Mesenchymal stem cell (in vitro differentiated cells and primary cell): Measurements from ENCODE around the gene RIMBP2.

Source experiments
- DNase-seq: peaks from one replicate; pipeline ENCODE4 v3.0.0-alpha.2; 2013
- H2AFZ ChIP-seq: one replicate; pipeline ENCODE4 v1.6.1; 2013; ENCODE audit warnings: low read depth, mild to moderate bottlenecking, control low read depth, inconsistent platforms, low read length, moderate library complexity
- H2AK5ac ChIP-seq: 2 replicates; pipeline ENCODE4 v1.6.1; 2013; ENCODE audit warnings: low read length, moderate library complexity, mild to moderate bottlenecking, inconsistent platforms; ENCODE audit not compliant: severe bottlenecking
- H2BK120ac ChIP-seq: one replicate; pipeline ENCODE4 v1.6.1; 2013; ENCODE audit warnings: low read depth, mild to moderate bottlenecking, inconsistent platforms, low read length, moderate library complexity
- H2BK12ac ChIP-seq, 2 experiments: one replicate each; pipeline ENCODE4 v1.6.1; 2013; ENCODE audit warnings: inconsistent platforms in 2 of 2, low read length in 2 of 2, mild to moderate bottlenecking in 2 of 2, moderate library complexity in 2 of 2, control low read depth in 1 of 2
- H2BK15ac ChIP-seq: one replicate; pipeline ENCODE4 v1.6.1; 2013; ENCODE audit warnings: mild to moderate bottlenecking, low read depth, inconsistent platforms; ENCODE audit not compliant: poor library complexity, severe bottlenecking
- H2BK5ac ChIP-seq: 2 replicates; pipeline ENCODE4 v1.6.1; 2013; ENCODE audit warnings: low read depth, mild to moderate bottlenecking, low read length, control low read depth, inconsistent platforms; ENCODE audit not compliant: poor library complexity, severe bottlenecking
- H3K14ac ChIP-seq, 2 experiments: one replicate each; pipeline ENCODE4 v1.6.1; 2013; ENCODE audit warnings: inconsistent platforms in 2 of 2, low read length in 2 of 2, control low read depth in 1 of 2, mild to moderate bottlenecking in 1 of 2, moderate library complexity in 1 of 2
- H3K18ac ChIP-seq, 2 experiments: one replicate each; pipeline ENCODE4 v1.6.1; 2013; ENCODE audit warnings: inconsistent platforms in 2 of 2, low read length in 2 of 2, control low read depth in 1 of 2, low read depth in 1 of 2, mild to moderate bottlenecking in 1 of 2
- H3K23ac ChIP-seq, 2 experiments: one replicate each; pipeline ENCODE4 v1.6.1; 2013; ENCODE audit warnings: inconsistent platforms in 2 of 2, low read length in 2 of 2, mild to moderate bottlenecking in 2 of 2, moderate library complexity in 2 of 2, control low read depth in 1 of 2
- H3K27ac ChIP-seq: 2 replicates; pipeline ENCODE4 v1.5.1; 2013; ENCODE audit warnings: mild to moderate bottlenecking, moderate library complexity, low read length, control low read depth, inconsistent platforms; ENCODE audit not compliant: poor library complexity, severe bottlenecking
- H3K27me3 ChIP-seq, 2 experiments: 2 replicates each; pipeline versions ENCODE4 v1.6.1 to v1.7.0; 2013; ENCODE audit warnings: low read length in 2 of 2, mild to moderate bottlenecking in 2 of 2, moderate library complexity in 2 of 2, control low read depth in 1 of 2, inconsistent platforms in 1 of 2; ENCODE audit not compliant: control insufficient read depth in 1 of 2, insufficient read depth in 1 of 2
- H3K36me3 ChIP-seq, 2 experiments: 2 replicates each; pipeline versions ENCODE4 v1.6.1 to v1.7.0; 2013; ENCODE audit warnings: low read length in 2 of 2, control low read depth in 1 of 2, inconsistent platforms in 1 of 2, low read depth in 1 of 2, mild to moderate bottlenecking in 1 of 2; ENCODE audit not compliant: insufficient read depth in 2 of 2, control insufficient read depth in 1 of 2
- H3K4ac ChIP-seq, 2 experiments: one replicate each; pipeline ENCODE4 v1.6.1; 2013; ENCODE audit warnings: inconsistent platforms in 2 of 2, low read length in 2 of 2, mild to moderate bottlenecking in 2 of 2, moderate library complexity in 2 of 2, control low read depth in 1 of 2, low read depth in 1 of 2
- H3K4me1 ChIP-seq: 2 replicates; pipeline ENCODE4 v1.6.1; 2013; ENCODE audit warnings: low read depth, low read length, control low read depth; ENCODE audit not compliant: control insufficient read depth, insufficient read depth
- H3K4me2 ChIP-seq: 2 replicates; pipeline ENCODE4 v1.6.1; 2013; ENCODE audit warnings: low read length, mild to moderate bottlenecking, inconsistent platforms; ENCODE audit not compliant: poor library complexity, severe bottlenecking
- H3K4me3 ChIP-seq, 2 experiments: 2 replicates each; pipeline versions ENCODE4 v1.5.1 to v1.7.0; 2013; ENCODE audit warnings: low read length in 2 of 2, mild to moderate bottlenecking in 2 of 2, control low read depth in 1 of 2, low read depth in 1 of 2; ENCODE audit not compliant: insufficient read depth in 1 of 2
- H3K79me1 ChIP-seq: replicated peaks from 2 replicates; pipeline ENCODE4 v1.6.1; 2013; ENCODE audit warnings: mild to moderate bottlenecking, control low read depth, low read length, inconsistent platforms; ENCODE audit not compliant: poor library complexity, severe bottlenecking
- H3K9ac ChIP-seq: 2 replicates; pipeline ENCODE4 v1.7.0; 2013; ENCODE audit warnings: mild to moderate bottlenecking, low read length, moderate library complexity
- H3K9me3 ChIP-seq: 2 replicates; pipeline ENCODE4 v1.7.0; 2013; ENCODE audit warnings: mild to moderate bottlenecking, low read length; ENCODE audit not compliant: control insufficient read depth
- H4K8ac ChIP-seq: one replicate; pipeline ENCODE4 v1.6.1; 2013; ENCODE audit warnings: inconsistent platforms, mild to moderate bottlenecking, low read length, moderate library complexity
- H4K91ac ChIP-seq: one replicate; pipeline ENCODE4 v1.6.1; 2013; ENCODE audit warnings: mild to moderate bottlenecking, low read length, inconsistent platforms
- WGBS: methylation state at CpG from one replicate; pipeline ENCODE4 v1.1.7; 2013; ENCODE audit warnings: mixed read lengths; 5-methylcytosine and 5-hydroxymethylcytosine counted together

Gene RIMBP2

GRCh38 chr12:130664772-130665171 lies 51.3 kb downstream of the RIMBP2 start:
- Histone ChIP-seq H3K18ac (no peak overlapping the region), H4K8ac (no peak overlapping the region), H3K27me3 (no peaks in the 10 kb centered on the region), H4K91ac (no peak overlapping the region), H2AFZ (no peak overlapping the region), H2BK120ac (no peak overlapping the region), H3K4me1 (no peaks in the 10 kb centered on the region), H2BK5ac (no peak overlapping the region), H3K4ac (no peak overlapping the region), H2BK15ac (no peak overlapping the region), H3K9me3 (no peaks in the 10 kb centered on the region), H3K9ac (no peak overlapping the region), H2AK5ac (no peak overlapping the region), H3K23ac (no peak overlapping the region), H3K4me2 (no peak overlapping the region), H2BK12ac (no peak overlapping the region), H3K79me1 (no peaks in the 10 kb centered on the region), H3K14ac (no peak overlapping the region), H3K27ac (no peak overlapping the region), H3K4me3 (no peak overlapping the region), H3K36me3 (no peaks in the 10 kb centered on the region)
- WGBS: 82% methylated on average over 8 of the region's 8 CpGs
- DNase-seq: no peak

- no peak overlapping the region for H3K4ac ChIP-seq
- no peaks in the 10 kb centered on the region for H3K4me1 ChIP-seq
- no peak overlapping the region for H3K18ac ChIP-seq
- H3K23ac ChIP-seq: no peak overlapping the region
- no peak overlapping the region for H3K4me2 ChIP-seq
- H4K8ac ChIP-seq: no peak overlapping the region
- no peaks in the 10 kb centered on the region for H3K9me3 ChIP-seq
- H3K79me1 ChIP-seq: no peaks in the 10 kb centered on the region
- no peaks in the 10 kb centered on the region for H3K36me3 ChIP-seq
- H3K9ac ChIP-seq: no peak overlapping the region
- no peak overlapping the region for H2BK15ac ChIP-seq
- H2AFZ ChIP-seq: no peak overlapping the region
- no peak overlapping the region for H2BK120ac ChIP-seq
- H4K91ac ChIP-seq: no peak overlapping the region
- H3K27ac ChIP-seq: no peak overlapping the region
- no peak overlapping the region for H2AK5ac ChIP-seq
- no peak for DNase-seq
- peak overlapping the region in 1 of 2 experiments; percentile 12 for H3K4me3 ChIP-seq
- H3K27me3 ChIP-seq: no peaks in the 10 kb centered on the region
- H3K14ac ChIP-seq: no peak overlapping the region
- no peak overlapping the region for H2BK5ac ChIP-seq
- 73% methylated on average over 19 of the region's 20 CpGs for WGBS
- H2BK12ac ChIP-seq: no peak overlapping the region
These were observed 51.8 kb downstream of the RIMBP2 start for GRCh38 chr12:130664252-130664651.

- Histone ChIP-seq H2BK12ac (no peak overlapping the region), H2BK15ac (no peak overlapping the region), H2AK5ac (no peak overlapping the region), H2BK5ac (no peak overlapping the region), H3K23ac (no peak overlapping the region), H3K18ac (no peak overlapping the region), H3K4me3 (no peak overlapping the region), H3K14ac (no peak overlapping the region), H4K8ac (no peak overlapping the region), H3K4ac (no peak overlapping the region), H3K9me3 (no peaks in the 10 kb centered on the region), H3K4me1 (no peaks in the 10 kb centered on the region), H3K4me2 (no peak overlapping the region), H3K9ac (no peak overlapping the region), H3K36me3 (no peaks in the 10 kb centered on the region), H3K27me3 (no peaks in the 10 kb centered on the region), H3K79me1 (no peaks in the 10 kb centered on the region), H2BK120ac (no peak overlapping the region), H4K91ac (no peak overlapping the region), H2AFZ (no peak overlapping the region), H3K27ac (no peak overlapping the region)
- 74% methylated on average over 6 of the region's 6 CpGs for WGBS
- DNase-seq: no peak
These were observed 52.6 kb downstream of the RIMBP2 start for GRCh38 chr12:130663514-130663913.

- no peak overlapping the region for H2AFZ ChIP-seq
- no peaks in the 10 kb centered on the region for H3K36me3 ChIP-seq
- no peak overlapping the region for H3K9ac ChIP-seq
- no peak overlapping the region for H4K91ac ChIP-seq
- H2AK5ac ChIP-seq: no peak overlapping the region
- H3K4me1 ChIP-seq: no peaks in the 10 kb centered on the region
- H3K14ac ChIP-seq: no peak overlapping the region
- DNase-seq: no peak
- H3K79me1 ChIP-seq: no peaks in the 10 kb centered on the region
- H3K23ac ChIP-seq: no peak overlapping the region
- 75% methylated on average over 11 of the region's 14 CpGs for WGBS
- no peaks in the 10 kb centered on the region for H3K9me3 ChIP-seq
- H2BK15ac ChIP-seq: no peak overlapping the region
- no peak overlapping the region for H2BK120ac ChIP-seq
- H3K27me3 ChIP-seq: no peaks in the 10 kb centered on the region
- H2BK12ac ChIP-seq: no peak overlapping the region
- H3K4me3 ChIP-seq: no peak overlapping the region
- no peak overlapping the region for H3K18ac ChIP-seq
- no peak overlapping the region for H3K27ac ChIP-seq
- H3K4me2 ChIP-seq: no peak overlapping the region
- no peak overlapping the region for H4K8ac ChIP-seq
- no peak overlapping the region for H2BK5ac ChIP-seq
- no peak overlapping the region for H3K4ac ChIP-seq
These were observed 54.4 kb downstream of the RIMBP2 start for GRCh38 chr12:130661486-130662255.
